Gastrocnemius medialis (tissue), 4 donors: ENCODE data around the gene PRPH2. TPM values are rescaled to one million over a fixed set of nuclear protein-coding genes. Genes with fewer than 3 reads are reported as not detected.

Experiments used
- ATAC-seq, 2 donors: fragments of 150-250 bp; one replicate each; pipeline ENCODE4 v1.9.1; 2016
- DNase-seq, 2 donors: peaks; one replicate each; pipeline ENCODE4 v3.0.0-alpha.2; 2019
- H3K27ac ChIP-seq, 4 donors: fragments of 200-600 bp; sonication (generic); 1 replicate in 1 of 4; 2 replicates in 3 of 4; pipeline ENCODE4 v1.5.1; 2016 to 2018; ENCODE audit warnings: mild to moderate bottlenecking in 2 of 4, moderate library complexity in 1 of 4
- H3K27me3 ChIP-seq, 3 donors: fragments of 200-600 bp; sonication (generic) in 2 of 3; 1 replicate in 1 of 3; 2 replicates in 2 of 3; pipeline versions ENCODE4 v1.5.1 to v1.6.0; 2016 to 2019; ENCODE audit warnings: mild to moderate bottlenecking in 1 of 3, moderate library complexity in 1 of 3
- H3K36me3 ChIP-seq, 2 donors: fragments of 200-600 bp; sonication (generic) in 1 of 2; one replicate each; pipeline ENCODE4 v1.5.1; 2017 to 2018
- H3K4me1 ChIP-seq, 2 donors: fragments of 200-600 bp; sonication (generic) in 1 of 2; one replicate each; pipeline ENCODE4 v1.5.1; 2016 to 2017; ENCODE audit warnings: mild to moderate bottlenecking in 2 of 2
- H3K4me3 ChIP-seq, 4 donors: fragments of 200-600 bp; sonication (generic) in 3 of 4; 1 replicate in 1 of 4; 2 replicates in 3 of 4; pipeline ENCODE4 v1.5.1; 2016 to 2019; ENCODE audit warnings: mild to moderate bottlenecking in 2 of 4
- H3K9me3 ChIP-seq, 3 donors: fragments of 200-600 bp; sonication (generic) in 2 of 3; 1 replicate in 1 of 3; 2 replicates in 2 of 3; pipeline ENCODE4 v1.5.1; 2016 to 2019
- POLR2A ChIP-seq, 2 donors: fragments of 450-650 bp; IDR thresholded peaks; one replicate each; pipeline ENCODE4 v1.6.1; 2017; ENCODE audit warnings: antibody characterized with exemption in 2 of 2, mild to moderate bottlenecking in 2 of 2, moderate library complexity in 2 of 2
- in situ Hi-C, 4 donors: fragments of 200-750 bp; cut with MboI; loops; one replicate each; pipeline versions ENCODE4 v1.15.0 to v1.8.0; 2017; ENCODE audit warnings: low sequenced_read_pairs in 4 of 4
- intact Hi-C: fragments of 100-400 bp; cut with DNase I; formaldehyde crosslinking; loops from one replicate; pipeline ENCODE4 v1.15.1; 2023; ENCODE audit warnings: low total_unique reads
- total RNA-seq, 4 donors: library from RNA; depleted of rRNA; stranded (reverse); fragments of >200 nt; gene quantifications; one replicate each; pipeline versions ENCODE4 v1.1.0 to v1.2.3, GENCODE V29; 2016
- TF ChIP-seq, protein P1 (sequence below), 5 experiments: fragments of 450-650 bp in 3 of 5; fragments of 200-600 bp in 2 of 5; sonication (generic) in 2 of 5; IDR thresholded peaks in 4 of 5; conservative IDR thresholded peaks in 1 of 5; 1 replicate in 4 of 5; 2 replicates in 1 of 5; pipeline ENCODE4 v1.5.1; 2016 to 2019; ENCODE audit warnings: antibody characterized with exemption in 5 of 5, mild to moderate bottlenecking in 3 of 5, moderate library complexity in 3 of 5

Gene PRPH2
- total RNA-seq, 4 donors from 2014 or later: 0.16 to 3.8 (median 1.8) TPM

DNA sequence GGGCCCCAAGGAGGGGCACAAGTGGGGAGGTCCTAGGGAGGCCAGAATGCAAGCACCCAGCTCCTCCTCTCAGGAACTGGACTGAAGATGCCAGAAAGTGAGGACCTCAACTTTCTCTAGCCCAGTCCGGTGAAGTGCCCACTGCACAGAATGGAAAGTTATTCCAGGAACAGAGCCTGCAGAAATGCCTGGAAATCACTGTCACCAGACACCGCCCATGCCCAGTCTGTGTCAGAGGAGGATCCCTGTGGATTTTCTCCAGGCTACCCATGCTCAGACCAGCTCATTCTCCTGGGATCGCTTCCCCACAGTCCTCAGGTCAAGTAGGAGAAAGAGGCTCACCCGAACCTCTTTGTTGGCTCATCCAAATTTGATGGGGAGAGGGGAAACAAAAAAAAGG, 6.5 kb downstream of the PRPH2 start:
- no peak overlapping the region for H3K27ac ChIP-seq
- no peaks in the 10 kb centered on the region for H3K36me3 ChIP-seq
- intact Hi-C loops (no loop called here), in situ Hi-C loops (no loop called here)
- H3K9me3 ChIP-seq: no peaks in the 10 kb centered on the region
- ATAC-seq: no peak
- TF ChIP-seq, protein P1, sequence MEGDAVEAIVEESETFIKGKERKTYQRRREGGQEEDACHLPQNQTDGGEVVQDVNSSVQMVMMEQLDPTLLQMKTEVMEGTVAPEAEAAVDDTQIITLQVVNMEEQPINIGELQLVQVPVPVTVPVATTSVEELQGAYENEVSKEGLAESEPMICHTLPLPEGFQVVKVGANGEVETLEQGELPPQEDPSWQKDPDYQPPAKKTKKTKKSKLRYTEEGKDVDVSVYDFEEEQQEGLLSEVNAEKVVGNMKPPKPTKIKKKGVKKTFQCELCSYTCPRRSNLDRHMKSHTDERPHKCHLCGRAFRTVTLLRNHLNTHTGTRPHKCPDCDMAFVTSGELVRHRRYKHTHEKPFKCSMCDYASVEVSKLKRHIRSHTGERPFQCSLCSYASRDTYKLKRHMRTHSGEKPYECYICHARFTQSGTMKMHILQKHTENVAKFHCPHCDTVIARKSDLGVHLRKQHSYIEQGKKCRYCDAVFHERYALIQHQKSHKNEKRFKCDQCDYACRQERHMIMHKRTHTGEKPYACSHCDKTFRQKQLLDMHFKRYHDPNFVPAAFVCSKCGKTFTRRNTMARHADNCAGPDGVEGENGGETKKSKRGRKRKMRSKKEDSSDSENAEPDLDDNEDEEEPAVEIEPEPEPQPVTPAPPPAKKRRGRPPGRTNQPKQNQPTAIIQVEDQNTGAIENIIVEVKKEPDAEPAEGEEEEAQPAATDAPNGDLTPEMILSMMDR (IDR thresholded peaks at IDR 0.05 in 4 of 5, conservative IDR thresholded peaks at IDR 0.05 in 1 of 5): no peak
- TF ChIP-seq POLR2A (IDR thresholded peaks at IDR 0.05): no peak
- H3K4me3 ChIP-seq: no peak overlapping the region
- H3K27me3 ChIP-seq: no peaks in the 10 kb centered on the region
- peaks cover 0 to 9% of the 10 kb centered on the region in 2 donors for H3K4me1 ChIP-seq
- no peak for DNase-seq

DNA sequence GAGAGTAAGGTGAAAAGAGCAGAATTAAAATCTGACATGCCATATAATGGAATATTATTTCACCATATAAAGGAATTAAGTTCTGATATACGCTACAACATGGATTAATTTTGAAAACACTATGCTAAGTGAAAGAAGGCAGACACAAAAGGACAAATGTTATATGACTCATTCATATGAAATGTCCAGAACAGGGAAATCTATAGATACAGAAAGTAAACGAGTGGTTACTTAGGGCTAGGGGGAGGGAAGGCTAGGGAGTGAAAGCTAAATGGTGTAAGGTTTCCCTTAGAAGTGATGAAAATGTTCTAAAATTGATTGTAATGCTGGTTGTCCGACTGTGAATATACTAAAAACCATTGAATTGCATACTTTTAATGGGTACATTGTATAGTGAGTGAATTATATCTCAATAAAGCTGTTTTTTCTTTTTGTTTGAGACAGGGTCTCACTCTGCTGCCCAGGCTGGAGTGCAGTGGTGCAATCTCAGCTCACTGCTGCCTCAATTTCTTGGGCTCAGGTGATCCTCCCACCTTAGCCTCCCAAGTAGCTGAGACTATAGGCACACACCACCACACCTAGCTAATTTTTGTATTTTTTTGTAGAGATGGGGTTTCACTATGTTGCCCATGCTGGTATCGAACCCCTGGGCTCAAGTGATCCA, 8.2 kb downstream of the PRPH2 start:
- in situ Hi-C loops (no loop called here), intact Hi-C loops (no loop called here)

DNA sequence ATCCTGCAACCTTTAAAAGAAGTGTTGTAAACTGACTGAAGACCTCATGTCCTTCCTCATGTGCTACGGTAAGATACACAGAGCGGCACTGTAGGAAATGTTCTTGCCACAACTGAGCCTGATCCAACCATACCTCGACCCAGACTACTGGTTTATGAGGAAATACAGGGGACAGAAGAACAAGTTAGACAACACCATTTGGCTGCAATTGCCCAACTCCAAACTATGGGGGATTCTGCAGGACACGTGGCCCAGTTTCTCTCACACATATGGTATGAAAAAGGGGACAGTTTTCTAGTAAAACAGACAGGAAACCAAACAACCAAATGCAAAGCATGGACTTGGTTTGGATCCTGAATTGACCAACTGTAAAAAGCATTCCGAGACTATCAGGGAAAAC, 10.5 kb downstream of the PRPH2 start:
- H3K4me3 ChIP-seq: no peak overlapping the region
- no peak overlapping the region for H3K27ac ChIP-seq
- TF ChIP-seq, protein P1 (IDR thresholded peaks at IDR 0.05 in 4 of 5, conservative IDR thresholded peaks at IDR 0.05 in 1 of 5): no peak
- no peak for TF ChIP-seq POLR2A (IDR thresholded peaks at IDR 0.05)
- H3K4me1 ChIP-seq: no peaks in the 10 kb centered on the region
- no peaks in the 10 kb centered on the region for H3K27me3 ChIP-seq
- H3K9me3 ChIP-seq: no peaks in the 10 kb centered on the region
- DNase-seq: no peak
- H3K36me3 ChIP-seq: no peaks in the 10 kb centered on the region
- ATAC-seq: no peak
- in situ Hi-C loops (no loop called here), intact Hi-C loops (no loop called here)

More for the DNA sequence above, 8.2 kb downstream of the PRPH2 start:
- Histone ChIP-seq H3K9me3 (no peaks in the 10 kb centered on the region), H3K4me3 (no peak overlapping the region), H3K36me3 (no peaks in the 10 kb centered on the region), H3K27me3 (no peaks in the 10 kb centered on the region), H3K4me1 (peaks cover 0 to 9% of the 10 kb centered on the region in 2 donors), H3K27ac (no peak overlapping the region)
- no peak for TF ChIP-seq POLR2A (IDR thresholded peaks at IDR 0.05)
- TF ChIP-seq, protein P1 (IDR thresholded peaks at IDR 0.05 in 4 of 5, conservative IDR thresholded peaks at IDR 0.05 in 1 of 5): no peak
- no peak for DNase-seq
- ATAC-seq: no peak

DNA sequence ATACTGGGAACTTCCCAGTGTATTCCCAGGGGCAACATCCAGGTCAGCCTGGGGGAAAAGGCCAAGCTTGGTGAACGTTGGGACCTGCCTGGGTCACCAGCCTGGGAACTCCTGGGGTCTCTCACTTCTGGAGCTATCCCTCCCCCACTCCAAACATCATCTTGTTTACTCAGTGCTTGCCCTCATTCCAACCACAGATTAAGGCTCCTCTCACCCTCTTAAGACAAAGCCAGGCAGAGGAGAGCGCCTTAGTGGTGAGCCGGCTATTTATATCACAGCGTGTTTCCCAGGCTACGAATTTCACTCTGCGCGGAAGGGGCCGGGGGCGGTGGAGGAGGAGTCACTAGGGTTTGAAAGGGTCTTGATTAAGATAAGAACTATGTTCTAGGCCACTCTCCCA, 12.1 kb downstream of the PRPH2 start:
- TF ChIP-seq, protein P1 (IDR thresholded peaks at IDR 0.05 in 4 of 5, conservative IDR thresholded peaks at IDR 0.05 in 1 of 5): no peak
- TF ChIP-seq POLR2A (IDR thresholded peaks at IDR 0.05): no peak
- in situ Hi-C loops (no loop called here), intact Hi-C loops (no loop called here)
- ATAC-seq (no peak), DNase-seq (no peak)
- H3K9me3 ChIP-seq: no peaks in the 10 kb centered on the region
- H3K27ac ChIP-seq: no peak overlapping the region
- H3K4me3 ChIP-seq: no peak overlapping the region
- H3K27me3 ChIP-seq: no peaks in the 10 kb centered on the region
- no peaks in the 10 kb centered on the region for H3K4me1 ChIP-seq
- H3K36me3 ChIP-seq: no peaks in the 10 kb centered on the region

DNA sequence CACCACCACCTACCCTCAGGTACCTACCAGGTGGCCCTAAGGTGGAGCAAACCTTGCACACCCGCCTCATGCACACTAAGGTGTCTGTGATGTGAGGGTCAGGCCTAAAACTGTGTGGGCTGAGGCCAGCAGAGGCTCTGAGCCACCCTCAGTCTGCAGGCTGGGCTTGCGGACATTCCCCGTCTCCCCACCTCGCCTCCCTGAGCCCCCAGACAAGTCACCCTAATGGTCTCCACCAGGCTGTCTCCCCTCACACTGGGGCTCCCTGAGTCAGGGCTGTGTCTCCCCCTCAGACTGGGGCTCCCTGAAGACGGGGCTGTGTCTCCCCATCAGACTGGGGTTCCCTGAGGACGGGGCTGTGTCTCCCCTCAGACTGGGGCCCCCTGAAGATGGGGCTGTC, 12.5 kb downstream of the PRPH2 start:
- no peaks in the 10 kb centered on the region for H3K4me1 ChIP-seq
- H3K27me3 ChIP-seq: no peaks in the 10 kb centered on the region
- DNase-seq: no peak
- no peaks in the 10 kb centered on the region for H3K9me3 ChIP-seq
- no peak overlapping the region for H3K4me3 ChIP-seq
- intact Hi-C loops (no loop called here), in situ Hi-C loops (no loop called here)
- no peaks in the 10 kb centered on the region for H3K36me3 ChIP-seq
- TF ChIP-seq, protein P1 (IDR thresholded peaks at IDR 0.05 in 4 of 5, conservative IDR thresholded peaks at IDR 0.05 in 1 of 5): no peak
- no peak for TF ChIP-seq POLR2A (IDR thresholded peaks at IDR 0.05)
- no peak for ATAC-seq
- H3K27ac ChIP-seq: no peak overlapping the region
